Erythroblast (primary cell): ENCODE measurements around the gene STK4.

Source experiments
- GATA1 ChIP-seq: IDR thresholded peaks from 2 replicates; pipeline ENCODE4 v1.6.1; 2011; ENCODE audit warnings: low read depth, mild to moderate bottlenecking, control low read depth, low read length, moderate library complexity
- POLR2A ChIP-seq: IDR thresholded peaks from 2 replicates; pipeline ENCODE4 v1.6.1; 2011; ENCODE audit warnings: mild to moderate bottlenecking, low read length

GRCh38 chr20:44981736-44982406 is 15.6 kb downstream of the STK4 start:
- TF ChIP-seq POLR2A (no peak), GATA1 (no peak)
